Smooth muscle cell (in vitro differentiated cells): Measurements from ENCODE around the gene C22orf39. TPM values are rescaled to one million over a fixed set of nuclear protein-coding genes. Genes with fewer than 3 reads are reported as not detected.

Experiments used
- DNase-seq: peaks from one replicate; lab custom pipeline; 2025; ENCODE audit not compliant: unreplicated experiment; lab: John Stamatoyannopoulos, UW
- H2AFZ ChIP-seq: fragments of 200-600 bp; sonication (generic); 2 replicates; pipeline ENCODE4 v1.6.0; 2016; ENCODE audit warnings: antibody characterized with exemption, low read depth, mild to moderate bottlenecking
- H3F3A ChIP-seq: fragments of 200-600 bp; sonication (generic); 2 replicates; pipeline ENCODE4 v1.6.0; 2017; ENCODE audit warnings: antibody characterized with exemption, low read depth
- H3K27ac ChIP-seq: fragments of 200-600 bp; sonication (generic); 2 replicates; pipeline ENCODE4 v1.5.1; 2016; ENCODE audit warnings: low read depth, mild to moderate bottlenecking
- H3K27me3 ChIP-seq: fragments of 200-600 bp; sonication (generic); 2 replicates; pipeline ENCODE4 v1.6.1; 2016; ENCODE audit warnings: low read depth, mild to moderate bottlenecking
- H3K36me3 ChIP-seq: fragments of 200-600 bp; sonication (generic); 2 replicates; pipeline ENCODE4 v1.5.1; 2016; ENCODE audit warnings: low read depth
- H3K4me1 ChIP-seq: fragments of 200-600 bp; sonication (generic); 2 replicates; pipeline ENCODE4 v1.5.1; 2016; ENCODE audit warnings: low read depth
- H3K4me2 ChIP-seq: fragments of 200-600 bp; sonication (generic); 2 replicates; pipeline ENCODE4 v1.6.0; 2016; ENCODE audit warnings: mild to moderate bottlenecking
- H3K4me3 ChIP-seq: fragments of 200-600 bp; sonication (generic); 2 replicates; pipeline ENCODE4 v1.5.1; 2016; ENCODE audit warnings: mild to moderate bottlenecking
- H3K79me2 ChIP-seq: fragments of 200-600 bp; sonication (generic); 2 replicates; pipeline ENCODE4 v1.6.0; 2016; ENCODE audit warnings: low read depth, mild to moderate bottlenecking
- H3K9ac ChIP-seq: fragments of 200-600 bp; sonication (generic); 2 replicates; pipeline ENCODE4 v1.6.0; 2016; ENCODE audit warnings: low read depth
- H3K9me3 ChIP-seq: fragments of 200-600 bp; sonication (generic); replicated peaks from 2 replicates; pipeline ENCODE4 v1.5.1; 2016; ENCODE audit warnings: low read depth
- H4K20me1 ChIP-seq: fragments of 200-600 bp; sonication (generic); 2 replicates; pipeline ENCODE4 v1.6.0; 2016; ENCODE audit warnings: low read depth
- CTCF ChIP-seq: fragments of 200-600 bp; sonication (generic); IDR thresholded peaks from 2 replicates; pipeline ENCODE4 v1.5.1; 2017; ENCODE audit warnings: borderline replicate concordance, mild to moderate bottlenecking, antibody characterized with exemption; ENCODE audit not compliant: insufficient read depth, poor library complexity, severe bottlenecking
- WGBS: methylation state at CpG from one replicate; pipeline ENCODE4 v1.1.7; 2016; ENCODE audit warnings: low lambda C conversion rate; 5-methylcytosine and 5-hydroxymethylcytosine counted together
- polyA plus RNA-seq: library from polyadenylated mRNA; unstranded; fragments of >200 nt; fragmentation: Nextera tagmentation; extraction: Ambion mirVana; gene quantifications from 2 replicates; pipeline ENCODE4 v1.2.1, GENCODE V29; 2016
- total RNA-seq: library from RNA; depleted of rRNA; stranded (reverse); fragments of >200 nt; gene quantifications from 2 replicates; pipeline ENCODE4 v1.2.3, GENCODE V29; 2014

The C22orf39 gene
- total and polyA plus RNA-seq, 2 experiments from 2014 or later = 16.5 to 29.5 TPM

DNA sequence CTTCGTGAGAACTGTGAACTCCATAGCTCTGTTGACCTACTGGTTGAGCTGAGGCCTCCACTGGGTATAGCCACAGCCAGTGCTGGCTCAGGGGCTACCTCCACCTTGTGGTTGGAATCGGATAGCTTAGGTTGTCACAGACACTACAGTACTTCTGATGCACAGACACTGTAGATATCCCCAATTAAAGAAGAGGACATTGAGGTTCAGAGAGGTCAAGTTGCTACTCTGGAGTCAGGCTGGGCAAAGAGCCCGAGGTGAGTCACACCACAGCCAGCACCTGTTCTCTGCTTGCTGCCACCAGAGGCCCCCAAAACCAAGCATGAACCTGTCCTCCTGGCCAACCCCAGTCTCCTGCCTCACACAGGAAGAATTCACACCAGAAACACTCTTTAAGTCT is 26.1 kb upstream of the C22orf39 start:
- no peak for TF ChIP-seq CTCF
- no peak for DNase-seq
- WGBS = 65% methylated on average over 3 of the region's 3 CpGs
- H3K4me3 ChIP-seq = no peak overlapping the region
- peaks cover 76% of the 10 kb centered on the region for H4K20me1 ChIP-seq
- H3K27me3 ChIP-seq = no peaks in the 10 kb centered on the region
- peaks cover 44% of the 10 kb centered on the region for H3K79me2 ChIP-seq
- H3K4me1 ChIP-seq = peaks cover 10% of the 10 kb centered on the region
- no peak overlapping the region for H3K4me2 ChIP-seq
- no peak overlapping the region for H2AFZ ChIP-seq
- no peak overlapping the region for H3K9ac ChIP-seq
- H3F3A ChIP-seq = no peaks in the 10 kb centered on the region
- H3K27ac ChIP-seq = no peak overlapping the region
- no peaks in the 10 kb centered on the region for H3K36me3 ChIP-seq
- no peaks in the 10 kb centered on the region for H3K9me3 ChIP-seq

DNA sequence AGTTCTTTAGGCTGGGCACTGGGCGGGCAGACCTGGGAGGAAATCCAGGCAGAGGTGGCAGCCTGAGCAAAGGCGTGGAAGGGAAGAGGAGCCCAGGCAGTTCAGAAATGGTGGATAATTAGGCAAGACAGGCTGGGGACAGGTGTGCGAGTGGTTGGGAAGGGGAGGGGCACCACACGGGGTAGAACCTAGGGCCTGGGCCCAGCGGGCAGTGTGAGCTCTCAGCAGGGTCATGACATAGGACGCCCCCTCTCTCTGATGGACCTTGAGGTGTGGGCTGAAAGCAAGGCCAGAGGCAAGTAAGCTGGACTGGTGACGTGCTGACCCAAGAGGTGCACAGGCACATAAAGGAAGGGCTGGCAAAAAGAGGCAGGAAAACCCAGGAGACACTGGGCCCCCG is 24.7 kb upstream of the C22orf39 start:
- Histone ChIP-seq H3F3A (no peaks in the 10 kb centered on the region), H2AFZ (no peak overlapping the region), H3K9me3 (no peaks in the 10 kb centered on the region), H3K36me3 (no peaks in the 10 kb centered on the region), H3K4me2 (no peak overlapping the region), H3K9ac (no peak overlapping the region), H3K27me3 (no peaks in the 10 kb centered on the region), H3K79me2 (peaks cover 30% of the 10 kb centered on the region), H4K20me1 (peaks cover 65% of the 10 kb centered on the region), H3K27ac (no peak overlapping the region), H3K4me3 (no peak overlapping the region), H3K4me1 (no peaks in the 10 kb centered on the region)
- no peak for DNase-seq
- 96% methylated on average over 8 of the region's 8 CpGs for WGBS
- no peak for TF ChIP-seq CTCF

DNA sequence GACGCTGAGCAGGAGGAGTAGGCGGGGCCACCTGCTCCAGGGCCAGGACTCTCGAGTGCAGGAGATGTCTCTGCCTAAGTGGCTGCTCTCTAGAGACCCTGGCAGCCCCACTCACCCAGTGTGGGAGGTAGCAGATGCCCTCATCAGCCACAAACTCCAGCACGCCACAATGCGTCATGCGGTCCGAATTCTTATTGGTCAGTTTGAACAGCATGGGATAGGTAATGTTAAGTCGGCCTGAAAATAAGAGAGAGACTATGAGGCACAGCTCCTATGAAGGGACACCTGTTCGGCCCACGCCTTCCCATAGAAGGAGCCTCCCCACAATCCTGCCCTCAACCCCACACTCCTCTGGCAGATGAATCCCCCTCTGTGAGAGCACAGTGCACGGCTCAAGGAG is 24.1 kb upstream of the C22orf39 start:
- H3K36me3 ChIP-seq = no peaks in the 10 kb centered on the region
- peaks cover 24% of the 10 kb centered on the region for H3K79me2 ChIP-seq
- WGBS = 94% methylated on average over 11 of the region's 11 CpGs
- H2AFZ ChIP-seq = no peak overlapping the region
- no peak for TF ChIP-seq CTCF
- H3F3A ChIP-seq = no peaks in the 10 kb centered on the region
- no peaks in the 10 kb centered on the region for H3K9me3 ChIP-seq
- H3K4me1 ChIP-seq = no peaks in the 10 kb centered on the region
- no peak overlapping the region for H3K27ac ChIP-seq
- H3K4me2 ChIP-seq = no peak overlapping the region
- peaks cover 59% of the 10 kb centered on the region for H4K20me1 ChIP-seq
- H3K4me3 ChIP-seq = no peak overlapping the region
- DNase-seq = no peak
- no peak overlapping the region for H3K9ac ChIP-seq
- H3K27me3 ChIP-seq = no peaks in the 10 kb centered on the region

DNA sequence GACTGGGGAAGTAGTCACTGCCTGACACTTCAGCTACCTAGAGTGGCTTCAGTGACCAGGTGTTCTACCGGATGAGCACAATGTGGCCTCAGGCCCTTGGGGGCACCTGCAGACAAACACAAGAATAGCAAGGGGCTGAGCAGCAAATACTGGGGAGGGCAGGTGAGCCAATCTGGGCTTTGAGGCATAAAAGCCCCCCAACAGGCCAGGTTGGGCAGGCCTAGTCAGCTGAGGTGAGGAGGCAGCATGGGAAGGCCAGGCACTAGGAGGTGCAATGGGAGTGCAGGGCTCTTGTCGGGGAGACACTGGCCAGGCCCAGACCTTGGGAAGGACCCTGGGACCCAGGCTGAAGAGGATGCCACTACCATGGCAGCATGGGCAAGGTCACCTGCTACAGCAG is 22.5 kb upstream of the C22orf39 start:
- Histone ChIP-seq H3K36me3 (no peaks in the 10 kb centered on the region), H4K20me1 (peaks cover 44% of the 10 kb centered on the region), H3K4me1 (no peaks in the 10 kb centered on the region)

More for the DNA sequence above, 22.5 kb upstream of the C22orf39 start:
- 100% methylated on average over 2 of the region's 2 CpGs for WGBS
- Histone ChIP-seq H3K27ac (no peak overlapping the region), H3K27me3 (no peaks in the 10 kb centered on the region), H3F3A (no peaks in the 10 kb centered on the region), H3K9me3 (no peaks in the 10 kb centered on the region), H3K79me2 (peaks cover 9% of the 10 kb centered on the region), H3K9ac (no peak overlapping the region), H2AFZ (no peak overlapping the region), H3K4me2 (no peak overlapping the region), H3K4me3 (no peak overlapping the region)
- no peak for DNase-seq
- TF ChIP-seq CTCF = no peak
